ENCODE data around the gene MRPL58.

The MRPL58 gene

GRCh38 chr17:74981318-74981978, 31.0 kb upstream of the MRPL58 start:
- Histone ChIP-seq H3K4me1 (ENCODE audit: control insufficient read depth, insufficient read depth, low read length) (peaks cover 3% of the 10 kb centered on the region; the same call in 1 of the 2 replicates), H3K9me3 (ENCODE audit: control insufficient read depth, insufficient read depth, low read depth, low read length) (no peaks in the 10 kb centered on the region), H3K27ac (ENCODE audit: extremely low read depth, low read depth, low read length) (peak overlapping the region; percentile 79; the same call in 1 of the 2 replicates), H3K36me3 (ENCODE audit: control insufficient read depth in 2 of 2, insufficient read depth in 1 of 2, low read length in 2 of 2) (no peaks in the 10 kb centered on the region), H3K4me3 (ENCODE audit: low read depth, low read length) (peak overlapping the region; percentile 56)
- TF ChIP-seq ZIC2 (tag by site-specific recombination; IDR thresholded peaks at IDR 0.05), result peak; percentile 24; the same call in 1 of the 2 replicates
- no peak for TF ChIP-seq ZNF513 (tag by site-specific recombination; IDR thresholded peaks at IDR 0.05)
- POLR2A ChIA-PET, result interaction anchor here (1.8 kb wide), 1 partner anchor 31 kb away, joined by 13 read pairs; the partner anchor contains the start of gene MRPL58
- CTCF ChIA-PET, result interaction anchor here (1.0 to 1.1 kb wide), 2 partner anchors 11 to 124 kb away, joined by 3 read pairs; no protein-coding TSS in a partner anchor

GRCh38 chr17:74981979-74982662, 30.3 kb upstream of the MRPL58 start:
- POLR2A ChIA-PET, result interaction anchor here (0.5 to 2.3 kb wide), 9 partner anchors 10 to 873 kb away, joined by 3 to 24 read pairs (median 8); partner anchors contain the start of genes FDXR, HID1, MRPL58 and NT5C
- peak overlapping the region; percentile 79 for H3K27ac ChIP-seq (ENCODE audit: extremely low read depth, low read depth, low read length)
- TF ChIP-seq ZNF221 (tag by site-specific recombination; IDR thresholded peaks at IDR 0.05; ENCODE audit: borderline replicate concordance), result no peak
- TF ChIP-seq, protein P1, sequence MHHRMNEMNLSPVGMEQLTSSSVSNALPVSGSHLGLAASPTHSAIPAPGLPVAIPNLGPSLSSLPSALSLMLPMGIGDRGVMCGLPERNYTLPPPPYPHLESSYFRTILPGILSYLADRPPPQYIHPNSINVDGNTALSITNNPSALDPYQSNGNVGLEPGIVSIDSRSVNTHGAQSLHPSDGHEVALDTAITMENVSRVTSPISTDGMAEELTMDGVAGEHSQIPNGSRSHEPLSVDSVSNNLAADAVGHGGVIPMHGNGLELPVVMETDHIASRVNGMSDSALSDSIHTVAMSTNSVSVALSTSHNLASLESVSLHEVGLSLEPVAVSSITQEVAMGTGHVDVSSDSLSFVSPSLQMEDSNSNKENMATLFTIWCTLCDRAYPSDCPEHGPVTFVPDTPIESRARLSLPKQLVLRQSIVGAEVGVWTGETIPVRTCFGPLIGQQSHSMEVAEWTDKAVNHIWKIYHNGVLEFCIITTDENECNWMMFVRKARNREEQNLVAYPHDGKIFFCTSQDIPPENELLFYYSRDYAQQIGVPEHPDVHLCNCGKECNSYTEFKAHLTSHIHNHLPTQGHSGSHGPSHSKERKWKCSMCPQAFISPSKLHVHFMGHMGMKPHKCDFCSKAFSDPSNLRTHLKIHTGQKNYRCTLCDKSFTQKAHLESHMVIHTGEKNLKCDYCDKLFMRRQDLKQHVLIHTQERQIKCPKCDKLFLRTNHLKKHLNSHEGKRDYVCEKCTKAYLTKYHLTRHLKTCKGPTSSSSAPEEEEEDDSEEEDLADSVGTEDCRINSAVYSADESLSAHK (tag by site-specific recombination; IDR thresholded peaks at IDR 0.05), result 0 out of 2 replicates have a peak, but pooled peaks have one; percentile 41
- TF ChIP-seq ZNF391 (tag by site-specific recombination; IDR thresholded peaks at IDR 0.05; ENCODE audit: borderline replicate concordance, low read depth), result 0 out of 2 replicates have a peak, but pooled peaks have one; percentile 44
- peak; percentile 87 for TF ChIP-seq ZBTB8A (tag by site-specific recombination; IDR thresholded peaks at IDR 0.05)
- TF ChIP-seq SCRT2 (tag by site-specific recombination; IDR thresholded peaks at IDR 0.05), result no peak
- TF ChIP-seq ATF2 (tag by site-specific recombination; IDR thresholded peaks at IDR 0.05; ENCODE audit: low read depth), result peak; percentile 89
- peak; percentile 79; the same call in 1 of the 2 replicates for TF ChIP-seq HOXC10 (CRISPR knock-in tag; IDR thresholded peaks at IDR 0.05)
- TF ChIP-seq ZNF366 (tag by site-specific recombination; conservative IDR thresholded peaks at IDR 0.05), result peak; percentile 49
- TF ChIP-seq ZNF654 (tag by site-specific recombination; IDR thresholded peaks at IDR 0.05; ENCODE audit: low read depth), result no peak
- peak; percentile 94 for TF ChIP-seq ZFP37 (tag by site-specific recombination; IDR thresholded peaks at IDR 0.05)
- peak; percentile 9; the same call in 1 of the 2 replicates for TF ChIP-seq ZNF10 (tag by site-specific recombination; IDR thresholded peaks at IDR 0.05)
- peak; percentile 95 for TF ChIP-seq ZEB2 (tag by site-specific recombination; IDR thresholded peaks at IDR 0.05)
- peak; percentile 88 for TF ChIP-seq KLF8 (tag by site-specific recombination; IDR thresholded peaks at IDR 0.05)
- TF ChIP-seq, protein P2, sequence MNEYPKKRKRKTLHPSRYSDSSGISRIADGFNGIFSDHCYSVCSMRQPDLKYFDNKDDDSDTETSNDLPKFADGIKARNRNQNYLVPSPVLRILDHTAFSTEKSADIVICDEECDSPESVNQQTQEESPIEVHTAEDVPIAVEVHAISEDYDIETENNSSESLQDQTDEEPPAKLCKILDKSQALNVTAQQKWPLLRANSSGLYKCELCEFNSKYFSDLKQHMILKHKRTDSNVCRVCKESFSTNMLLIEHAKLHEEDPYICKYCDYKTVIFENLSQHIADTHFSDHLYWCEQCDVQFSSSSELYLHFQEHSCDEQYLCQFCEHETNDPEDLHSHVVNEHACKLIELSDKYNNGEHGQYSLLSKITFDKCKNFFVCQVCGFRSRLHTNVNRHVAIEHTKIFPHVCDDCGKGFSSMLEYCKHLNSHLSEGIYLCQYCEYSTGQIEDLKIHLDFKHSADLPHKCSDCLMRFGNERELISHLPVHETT (tag by site-specific recombination; IDR thresholded peaks at IDR 0.05), result peak; percentile 76
- TF ChIP-seq ZNF248 (tag by site-specific recombination; IDR thresholded peaks at IDR 0.05), result no peak
- peak; percentile 94 for TF ChIP-seq ZBTB17 (tag by site-specific recombination; IDR thresholded peaks at IDR 0.05)
- TF ChIP-seq KLF7 (tag by site-specific recombination; IDR thresholded peaks at IDR 0.05; ENCODE audit: borderline replicate concordance), result peak; percentile 86
- peak; percentile 80; the same call in 1 of the 2 replicates for TF ChIP-seq ZFP69B (tag by site-specific recombination; IDR thresholded peaks at IDR 0.05)
- peak; percentile 63; the same call in 1 of the 2 replicates for TF ChIP-seq KLF10 (tag by site-specific recombination; IDR thresholded peaks at IDR 0.05)
- no peak for TF ChIP-seq ZNF585B (tag by site-specific recombination; IDR thresholded peaks at IDR 0.05)
- TF ChIP-seq GLIS2 (tag by site-specific recombination; IDR thresholded peaks at IDR 0.05), result peak; percentile 96
- peak; percentile 79; the same call in 1 of the 2 replicates for TF ChIP-seq ZSCAN23 (tag by site-specific recombination; IDR thresholded peaks at IDR 0.05)

More at GRCh38 chr17:74981979-74982662, 30.3 kb upstream of the MRPL58 start:
- Histone ChIP-seq H3K4me3 (ENCODE audit: low read depth, low read length) (peak overlapping the region; percentile 56), H3K9me3 (ENCODE audit: control insufficient read depth, insufficient read depth, low read depth, low read length) (no peaks in the 10 kb centered on the region), H3K4me1 (ENCODE audit: control insufficient read depth, insufficient read depth, low read length) (peaks cover 3% of the 10 kb centered on the region; the same call in 1 of the 2 replicates), H3K36me3 (ENCODE audit: control insufficient read depth in 2 of 2, insufficient read depth in 1 of 2, low read length in 2 of 2) (no peaks in the 10 kb centered on the region)
- CTCF ChIA-PET, result interaction anchor here (0.6 to 3.9 kb wide), 5 partner anchors 21 to 200 kb away, joined by 5 to 18 read pairs (median 11); partner anchors contain the start of gene MRPL58
